HepG2 (cell line): ENCODE results near the gene HOXD3. TPM values are rescaled to one million over a fixed set of nuclear protein-coding genes. Genes with fewer than 3 reads are reported as not detected.

Experiments
- IKZF4 ChIP-seq: sonication (generic); formaldehyde crosslinking; IDR thresholded peaks from 2 replicates; pipeline ENCODE4 v1.5.1; 2020; ENCODE audit warnings: borderline replicate concordance, mild to moderate bottlenecking, low read depth, missing genetic modification reagents; ENCODE audit errors: not compliant biosample characterization
- MAFK ChIP-seq, 2 experiments: IDR thresholded peaks in 1 of 2; conservative IDR thresholded peaks in 1 of 2; 2 replicates each; pipeline ENCODE4 v1.6.1; 2011; ENCODE audit warnings: improper control_type of control experiment in 2 of 2, low read length in 2 of 2
- MAZ ChIP-seq, 2 experiments: sonication (generic) in 1 of 2; formaldehyde crosslinking in 1 of 2; IDR thresholded peaks; 2 replicates each; pipeline versions ENCODE4 v1.5.0 to v1.6.1; 2012 to 2020; ENCODE audit warnings: low read depth in 2 of 2, mild to moderate bottlenecking in 2 of 2, borderline replicate concordance in 1 of 2, improper control_type of control experiment in 1 of 2, low read length in 1 of 2, missing genetic modification reagents in 1 of 2, moderate library complexity in 1 of 2
- PRPF4 ChIP-seq: fragments of 200-400 bp; formaldehyde crosslinking; IDR thresholded peaks from 2 replicates; pipeline ENCODE4 v1.6.1; 2016; ENCODE audit warnings: low read length, low read depth; ENCODE audit not compliant: poor library complexity, severe bottlenecking
- SMAD9 ChIP-seq: sonication (generic); formaldehyde crosslinking; IDR thresholded peaks from 2 replicates; pipeline ENCODE4 v1.5.1; 2020; ENCODE audit warnings: mild to moderate bottlenecking, missing genetic modification reagents
- SP2 ChIP-seq: sonication (generic); formaldehyde crosslinking; IDR thresholded peaks from 2 replicates; pipeline ENCODE4 v1.5.1; 2020; ENCODE audit warnings: mild to moderate bottlenecking, missing genetic modification reagents
- SSRP1 ChIP-seq: IDR thresholded peaks from 2 replicates; pipeline ENCODE4 v1.6.1; 2016; ENCODE audit warnings: control low read depth
- TFE3 ChIP-seq: IDR thresholded peaks from 2 replicates; pipeline ENCODE4 v1.6.1; 2016
- THAP7 ChIP-seq: sonication (generic); formaldehyde crosslinking; IDR thresholded peaks from 2 replicates; pipeline ENCODE4 v1.8.1; 2023; ENCODE audit warnings: mild to moderate bottlenecking, missing genetic modification reagents
- ZFP36 ChIP-seq: fragments of 150-350 bp; IDR thresholded peaks from 2 replicates; pipeline ENCODE4 v1.6.1; 2018; ENCODE audit warnings: borderline replicate concordance, low read length, low read depth; ENCODE audit not compliant: partially characterized antibody
- ZNF326 ChIP-seq: sonication (generic); formaldehyde crosslinking; IDR thresholded peaks from 2 replicates; pipeline ENCODE4 v1.4.0; 2020; ENCODE audit warnings: missing genetic modification reagents, borderline replicate concordance
- ZNF788 ChIP-seq: sonication (generic); formaldehyde crosslinking; IDR thresholded peaks from 2 replicates; pipeline ENCODE4 v1.5.0; 2020; ENCODE audit warnings: mild to moderate bottlenecking, missing genetic modification reagents, borderline replicate concordance
- polyA plus RNA-seq, 8 experiments: library from polyadenylated mRNA; depleted of rRNA in 3 of 8; stranded (reverse) in 7 of 8; unstranded in 1 of 8; fragments of >200 nt; fragmentation: Illumina TruSeq in 4 of 8; extraction: Trizol in 4 of 8; gene quantifications; 2 replicates each; pipeline versions ENCODE4 v1.2.1 to v1.2.3, GENCODE V29; 2011 to 2016; ENCODE audit warnings: low read depth in 4 of 8, missing spikeins in 1 of 8, mixed read lengths in 1 of 8; ENCODE audit not compliant: insufficient read depth in 1 of 8
- total RNA-seq, 5 experiments: library from RNA; depleted of rRNA; stranded (reverse); fragments of >200 nt; fragmentation: Illumina TruSeq; extraction: Trizol; gene quantifications; 2 replicates each; pipeline ENCODE4 v1.2.3, GENCODE V29; 2016; ENCODE audit warnings: low read depth in 1 of 5
- TF ChIP-seq, protein P1 (sequence below): sonication (generic); formaldehyde crosslinking; IDR thresholded peaks from 2 replicates; pipeline ENCODE4 v1.8.0; 2022; ENCODE audit warnings: mild to moderate bottlenecking, missing genetic modification reagents; ENCODE audit not compliant: insufficient replicate concordance
- TF ChIP-seq, protein P2 (sequence below): IDR thresholded peaks from 2 replicates; pipeline ENCODE4 v1.6.1; 2016; ENCODE audit warnings: low read depth, control low read depth

HOXD3 gene
- total and polyA plus RNA-seq, 2 of the 13 experiments (the other 11 are each of a cell fraction or from before 2014, with no cell fraction given) = 0.05 to 0.09 TPM

DNA sequence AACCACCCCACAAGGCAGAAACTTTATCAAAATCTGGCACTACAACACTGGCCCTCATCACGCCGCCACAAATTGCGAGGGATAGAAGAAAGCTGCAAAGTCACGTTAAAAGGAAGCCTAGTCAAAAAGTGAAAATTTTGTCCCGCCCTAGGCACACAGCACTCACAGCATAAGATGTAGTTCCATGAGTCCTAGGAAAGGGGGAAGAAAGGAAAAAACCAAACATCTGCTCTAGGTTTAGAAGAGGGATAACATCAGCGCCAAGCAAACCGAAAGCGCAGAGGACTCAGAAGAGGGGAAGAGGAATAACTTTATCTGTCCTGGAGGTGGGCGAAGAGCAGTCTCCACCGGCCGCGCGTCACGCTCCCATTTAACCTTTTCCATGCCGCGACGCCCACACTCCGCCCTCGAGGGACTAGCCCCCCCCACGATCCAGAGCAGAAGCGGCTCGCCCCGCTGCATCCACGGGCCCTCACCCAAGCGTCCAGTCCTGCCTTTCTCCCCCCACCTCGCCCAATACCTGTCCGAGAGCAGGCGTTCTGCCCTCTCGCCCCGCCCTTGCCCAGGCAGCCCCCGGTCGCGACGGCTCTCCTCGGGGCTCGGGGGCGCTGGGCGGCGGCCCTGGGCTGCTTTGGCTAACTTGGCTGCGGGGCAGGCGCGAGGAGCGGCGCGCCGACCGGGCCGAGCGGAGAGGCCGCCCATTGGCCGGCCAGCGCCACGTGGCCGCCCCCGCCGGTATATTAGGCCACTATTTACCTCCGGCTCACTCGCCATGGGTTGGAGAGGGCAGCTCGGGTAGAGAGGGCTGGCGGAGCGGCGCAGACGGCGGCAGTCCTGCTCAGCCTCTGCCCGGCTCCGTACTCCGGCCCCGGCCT lies 31.0 kb downstream of the HOXD3 start, which contains the start of gene HOXD1 (continued):
- TF ChIP-seq PRPF4 = no peak
- no peak for TF ChIP-seq IKZF4 (CRISPR knock-in tag)
- TF ChIP-seq ZFP36 = no peak
- TF ChIP-seq, protein P1, sequence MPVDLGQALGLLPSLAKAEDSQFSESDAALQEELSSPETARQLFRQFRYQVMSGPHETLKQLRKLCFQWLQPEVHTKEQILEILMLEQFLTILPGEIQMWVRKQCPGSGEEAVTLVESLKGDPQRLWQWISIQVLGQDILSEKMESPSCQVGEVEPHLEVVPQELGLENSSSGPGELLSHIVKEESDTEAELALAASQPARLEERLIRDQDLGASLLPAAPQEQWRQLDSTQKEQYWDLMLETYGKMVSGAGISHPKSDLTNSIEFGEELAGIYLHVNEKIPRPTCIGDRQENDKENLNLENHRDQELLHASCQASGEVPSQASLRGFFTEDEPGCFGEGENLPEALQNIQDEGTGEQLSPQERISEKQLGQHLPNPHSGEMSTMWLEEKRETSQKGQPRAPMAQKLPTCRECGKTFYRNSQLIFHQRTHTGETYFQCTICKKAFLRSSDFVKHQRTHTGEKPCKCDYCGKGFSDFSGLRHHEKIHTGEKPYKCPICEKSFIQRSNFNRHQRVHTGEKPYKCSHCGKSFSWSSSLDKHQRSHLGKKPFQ (CRISPR knock-in tag) = peak; percentile 79
- no peak for TF ChIP-seq SP2 (CRISPR knock-in tag)
- TF ChIP-seq THAP7 (CRISPR knock-in tag) = no peak; the same call in none of the 2 replicates
- TF ChIP-seq ZNF326 (CRISPR knock-in tag) = no peak
- peak; percentile 71; the same call in 1 of the 2 replicates for TF ChIP-seq ZNF788 (CRISPR knock-in tag)
- no peak for TF ChIP-seq MAZ (IDR thresholded peaks at IDR 0.05; ENCODE audit: borderline replicate concordance, low read depth, low read length)
- TF ChIP-seq MAZ (CRISPR knock-in tag; IDR thresholded peaks at IDR 0.05; ENCODE audit: low read depth) = peak; percentile 67
- TF ChIP-seq MAFK (conservative IDR thresholded peaks at IDR 0.05 in 1 of 2, IDR thresholded peaks at IDR 0.05 in 1 of 2; ENCODE audit: low read length in 2 of 2) = no peak
- TF ChIP-seq TFE3 (CRISPR knock-in tag) = 0 out of 2 replicates have a peak, but pooled peaks have one; percentile 11
- TF ChIP-seq SSRP1 (CRISPR knock-in tag) = no peak
- no peak for TF ChIP-seq SMAD9 (CRISPR knock-in tag)
- TF ChIP-seq, protein P2, sequence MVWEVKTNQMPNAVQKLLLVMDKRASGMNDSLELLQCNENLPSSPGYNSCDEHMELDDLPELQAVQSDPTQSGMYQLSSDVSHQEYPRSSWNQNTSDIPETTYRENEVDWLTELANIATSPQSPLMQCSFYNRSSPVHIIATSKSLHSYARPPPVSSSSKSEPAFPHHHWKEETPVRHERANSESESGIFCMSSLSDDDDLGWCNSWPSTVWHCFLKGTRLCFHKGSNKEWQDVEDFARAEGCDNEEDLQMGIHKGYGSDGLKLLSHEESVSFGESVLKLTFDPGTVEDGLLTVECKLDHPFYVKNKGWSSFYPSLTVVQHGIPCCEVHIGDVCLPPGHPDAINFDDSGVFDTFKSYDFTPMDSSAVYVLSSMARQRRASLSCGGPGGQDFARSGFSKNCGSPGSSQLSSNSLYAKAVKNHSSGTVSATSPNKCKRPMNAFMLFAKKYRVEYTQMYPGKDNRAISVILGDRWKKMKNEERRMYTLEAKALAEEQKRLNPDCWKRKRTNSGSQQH (CRISPR knock-in tag) = 0 out of 2 replicates have a peak, but pooled peaks have one; percentile 21
